C4-2B (cell line): Measurements from ENCODE around the gene LAYN.

ENCODE experiments used
- CTCF ChIP-seq: fragments of 450-650 bp; conservative IDR thresholded peaks from 2 replicates; pipeline ENCODE4 v1.5.1; 2017; ENCODE audit warnings: mild to moderate bottlenecking
- ZFX ChIP-seq: fragments of 450-650 bp; IDR thresholded peaks from 2 replicates; pipeline ENCODE4 v1.6.1; 2017

- no peak for TF ChIP-seq CTCF
- no peak for TF ChIP-seq ZFX
These were observed 37.9 kb upstream of the LAYN start for GRCh38 chr11:111502611-111503010.
